ENCODE results near the gene TMEM14C. TPM values are rescaled to one million over a fixed set of nuclear protein-coding genes. Genes with fewer than 3 reads are reported as not detected.
A peak's percentile ranks its signal among the peaks of the same experiment; 100 is the strongest.
"Not testable (repeated sequence)": the region's sequence is repeated elsewhere in the genome, so short reads cannot be mapped to it uniquely, and the experiment has no call there.

Gene TMEM14C
- total RNA-seq, 3 donors from 2014 or later, result 69.2 to 96.3 (median 86.7) TPM

GRCh38 chr6:10745116-10745515, 22.2 kb downstream of the TMEM14C start:
- H3K4me3 ChIP-seq, result no peak overlapping the region
- peaks cover 17% of the 10 kb centered on the region for H3K4me1 ChIP-seq (ENCODE audit: low read depth)
- no peak for TF ChIP-seq CTCF (IDR thresholded peaks at IDR 0.05)
- DNase-seq, result no peak
- H3K36me3 ChIP-seq (ENCODE audit: low read depth), result no peaks in the 10 kb centered on the region
- no peak for ATAC-seq
- intact Hi-C loops (cut with DNase I, micrococcal nuclease), result no loop called here
- H3K9me3 ChIP-seq, result no peaks in the 10 kb centered on the region

DNA sequence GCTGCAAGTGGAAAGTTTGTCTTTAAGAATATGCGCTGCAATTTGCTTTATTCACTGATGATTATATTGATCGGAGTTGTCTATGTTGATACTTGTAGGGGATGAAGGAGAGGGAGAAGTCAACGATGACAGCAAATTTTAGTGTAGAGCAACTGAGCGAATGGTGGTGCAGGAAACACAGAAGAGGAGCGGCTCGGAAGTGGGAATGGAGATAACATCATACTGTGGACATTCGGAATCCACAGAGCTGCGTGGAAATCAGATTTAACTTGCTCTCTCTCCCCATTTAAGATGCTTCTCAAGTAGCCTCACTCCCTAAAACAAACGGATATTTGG, 24.0 kb downstream of the TMEM14C start:
- no peaks in the 10 kb centered on the region for H3K36me3 ChIP-seq (ENCODE audit: low read depth)
- DNase-seq (no peak), ATAC-seq (no peak)
- intact Hi-C loops (cut with DNase I, micrococcal nuclease), result no loop called here
- no peak for TF ChIP-seq CTCF (IDR thresholded peaks at IDR 0.05)
- H3K4me1 ChIP-seq (ENCODE audit: low read depth), result peaks cover 17% of the 10 kb centered on the region
- peak overlapping the region; percentile 52 for H3K4me3 ChIP-seq
- H3K9me3 ChIP-seq, result no peaks in the 10 kb centered on the region

DNA sequence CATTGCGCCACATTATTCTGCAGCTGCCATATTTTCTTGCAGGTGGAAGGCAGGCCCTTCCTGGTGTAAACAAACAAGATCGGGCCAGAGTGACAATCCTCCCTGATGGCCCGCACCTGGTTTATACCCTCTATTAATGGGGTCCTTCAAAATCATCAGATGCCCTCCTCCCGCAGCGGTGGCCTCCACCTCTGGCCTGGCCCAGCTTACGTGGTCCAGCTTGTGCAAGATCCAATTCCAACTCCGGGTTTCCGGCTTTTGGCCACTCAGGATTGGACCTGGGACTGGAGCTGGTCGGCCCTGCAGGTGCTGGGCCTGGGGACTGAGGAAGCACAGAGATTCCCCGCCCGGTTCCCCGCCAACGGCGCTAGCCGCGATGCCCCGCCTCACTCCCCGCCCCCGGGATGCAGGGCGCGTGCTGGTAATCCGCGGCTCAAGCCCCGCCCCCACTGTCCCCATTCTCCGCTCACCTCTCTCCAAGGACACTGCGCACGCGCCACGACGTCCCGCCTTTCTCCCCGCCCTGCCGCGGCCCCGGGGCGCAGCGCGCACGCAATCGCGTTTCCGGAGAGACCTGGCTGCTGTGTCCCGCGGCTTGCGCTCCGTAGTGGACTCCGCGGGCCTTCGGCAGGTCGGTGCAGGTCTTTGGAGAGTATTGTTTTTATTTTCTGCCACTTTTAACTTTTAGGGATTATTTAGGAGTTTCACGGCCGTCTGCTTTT, 24.5 kb downstream of the TMEM14C start, which contains the start of gene TMEM14B:
TSS of gene TMEM14B (plus strand) at position 555 of the 722 bp plus-strand sequence. CDS start 1,441 bp downstream, outside the sequence.
- H3K36me3 ChIP-seq (ENCODE audit: low read depth), result no peaks in the 10 kb centered on the region
- peak; percentile 100 for DNase-seq
- peaks cover 17% of the 10 kb centered on the region for H3K4me1 ChIP-seq (ENCODE audit: low read depth)
- no peaks in the 10 kb centered on the region for H3K9me3 ChIP-seq
- ATAC-seq, result peak; percentile 100
- no peak for TF ChIP-seq CTCF (IDR thresholded peaks at IDR 0.05)
- peak within 1 kb of the TSS; percentile 52 for H3K4me3 ChIP-seq
- intact Hi-C loops (cut with DNase I, micrococcal nuclease), result no loop called here

DNA sequence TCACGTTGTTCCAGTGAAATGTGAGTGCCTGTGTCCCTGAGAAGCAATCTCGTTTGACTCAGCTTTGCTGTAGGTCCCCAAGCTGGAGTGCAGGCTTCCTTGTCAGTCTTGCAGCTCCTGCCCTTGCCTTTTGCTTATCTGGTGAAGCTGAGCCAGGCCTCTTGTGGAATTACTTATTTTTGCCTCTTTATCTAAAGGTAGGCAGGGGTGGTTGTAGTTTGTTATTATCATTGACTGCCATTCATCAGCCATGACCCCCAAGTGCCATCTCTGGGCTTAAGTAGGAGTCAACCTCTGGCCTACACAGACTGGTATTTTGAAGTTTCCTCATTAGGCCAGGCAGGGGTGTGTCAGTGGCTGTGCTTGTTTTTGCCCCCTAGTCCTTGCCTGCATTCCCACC, 26.9 kb downstream of the TMEM14C start:
- no peak for ATAC-seq
- Histone ChIP-seq H3K4me3 (no peak overlapping the region), H3K36me3 (ENCODE audit: low read depth) (no peaks in the 10 kb centered on the region), H3K9me3 (no peaks in the 10 kb centered on the region), H3K4me1 (ENCODE audit: low read depth) (peaks cover 17% of the 10 kb centered on the region)
- intact Hi-C loops (cut with DNase I, micrococcal nuclease), result no loop called here
- TF ChIP-seq CTCF (IDR thresholded peaks at IDR 0.05), result no peak
- no peak for DNase-seq

- not testable (repeated sequence) for ATAC-seq
Measured at GRCh38 chr6:10750568-10750967, 27.7 kb downstream of the TMEM14C start.

GRCh38 chr6:10751757-10752156, 28.9 kb downstream of the TMEM14C start:
- H3K4me1 ChIP-seq (ENCODE audit: low read depth), result peaks cover 17% of the 10 kb centered on the region
- DNase-seq; H3K4me3 ChIP-seq; intact Hi-C loops (cut with DNase I, micrococcal nuclease); H3K9me3 ChIP-seq; ATAC-seq; H3K36me3 ChIP-seq (ENCODE audit: low read depth): not testable (repeated sequence)

More at GRCh38 chr6:10750568-10750967, 27.7 kb downstream of the TMEM14C start:
- H3K4me1 ChIP-seq (ENCODE audit: low read depth), result peaks cover 17% of the 10 kb centered on the region
- DNase-seq; H3K9me3 ChIP-seq; H3K36me3 ChIP-seq (ENCODE audit: low read depth); intact Hi-C loops (cut with DNase I, micrococcal nuclease); H3K4me3 ChIP-seq: not testable (repeated sequence)

Measured in mucosa of descending colon (tissue), 3 donors.